Hippocampal formation (tissue), 2 donors: ENCODE results near the gene LGALS7.
"Not testable (repeated sequence)": the region's sequence is repeated elsewhere in the genome, so short reads cannot be mapped to it uniquely, and the experiment has no call there.

Source experiments
- DNase-seq, 2 donors: peaks; one replicate each; lab custom pipeline; 2025; lab: John Stamatoyannopoulos, UW

Gene LGALS7

GRCh38 chr19:38799104-38799503 is 25.8 kb upstream of the LGALS7 start:
- no peak for DNase-seq

- DNase-seq = not testable (repeated sequence)
Observed at GRCh38 chr19:38797781-38798180, 24.5 kb upstream of the LGALS7 start.

- DNase-seq = no peak
Observed at GRCh38 chr19:38796154-38796553, 22.8 kb upstream of the LGALS7 start.

GRCh38 chr19:38795549-38795948 is 22.2 kb upstream of the LGALS7 start:
- DNase-seq = no peak

- no peak for DNase-seq
Observed at GRCh38 chr19:38793671-38794070, 20.4 kb upstream of the LGALS7 start.

GRCh38 chr19:38793177-38793576 is 19.9 kb upstream of the LGALS7 start:
- DNase-seq = no peak

- DNase-seq = no peak
Observed at GRCh38 chr19:38792250-38793111, 19.2 kb upstream of the LGALS7 start.

GRCh38 chr19:38791451-38792064 is 18.2 kb upstream of the LGALS7 start:
- DNase-seq = not testable (repeated sequence)

- DNase-seq = not testable (repeated sequence)
Observed at GRCh38 chr19:38790507-38791403, 17.4 kb upstream of the LGALS7 start.

GRCh38 chr19:38788478-38789243 is 15.3 kb upstream of the LGALS7 start, which contains the start of gene LGALS7B:
Gene LGALS7B, plus strand, starts transcription at chr19:38789200. Its CDS starts 27 bp downstream, at chr19:38789227.
- no peak for DNase-seq

- DNase-seq = no peak
Observed at GRCh38 chr19:38786572-38787265, 13.4 kb upstream of the LGALS7 start.

- not testable (repeated sequence) for DNase-seq
Observed at GRCh38 chr19:38786061-38786460, 12.7 kb upstream of the LGALS7 start.

- no peak for DNase-seq
Observed at GRCh38 chr19:38785187-38785699, 11.9 kb upstream of the LGALS7 start.

GRCh38 chr19:38784224-38784623 is 10.9 kb upstream of the LGALS7 start:
- DNase-seq = no peak

GRCh38 chr19:38782212-38782611 is 8.9 kb upstream of the LGALS7 start:
- not testable (repeated sequence) for DNase-seq

- DNase-seq = no peak
Observed at GRCh38 chr19:38781058-38781457, 7.7 kb upstream of the LGALS7 start.

- DNase-seq = no peak
Observed at GRCh38 chr19:38780443-38780842, 7.1 kb upstream of the LGALS7 start.

GRCh38 chr19:38778733-38779132 is 5.4 kb upstream of the LGALS7 start:
- DNase-seq = no peak

- no peak for DNase-seq
Observed at GRCh38 chr19:38774181-38774950, 1.0 kb upstream of the LGALS7 start.

GRCh38 chr19:38771569-38771968 is 1.7 kb downstream of the LGALS7 start:
- not testable (repeated sequence) for DNase-seq
